ENCODE data around the gene SLC7A1. TPM values are rescaled to one million over a fixed set of nuclear protein-coding genes. Genes with fewer than 3 reads are reported as not detected.

Gene SLC7A1
- total and polyA plus RNA-seq, 4 donors = 6.6 to 53.8 (median 10.5) TPM

GRCh38 chr13:29563941-29564340 is 31.5 kb downstream of the SLC7A1 start:
- no peak for TF ChIP-seq CTCF (IDR thresholded peaks at IDR 0.05; ENCODE audit: control extremely low read depth, extremely low read depth)
- DNase-seq (no peak), ATAC-seq (ENCODE audit: insufficient read depth, low FRiP score) (no peak)
- no peaks in the 10 kb centered on the region for H3K9me3 ChIP-seq (ENCODE audit: control insufficient read depth in 4 of 4, insufficient read depth in 3 of 4, low read length in 3 of 4)
- no peaks in the 10 kb centered on the region for H3K36me3 ChIP-seq (ENCODE audit: control insufficient read depth in 4 of 4, insufficient read depth in 4 of 4, low read length in 4 of 4)
- no peak overlapping the region for H3K4me3 ChIP-seq
- H3K4me1 ChIP-seq (ENCODE audit: control insufficient read depth in 5 of 5, insufficient read depth in 5 of 5, low read length in 5 of 5) = peaks cover 0 to 2% (median 0%) of the 10 kb centered on the region in 5 donors
- no peak overlapping the region for H3K27ac ChIP-seq (ENCODE audit: low read depth in 1 of 2, low read length in 1 of 2)
- no peak overlapping the region for H3K9ac ChIP-seq (ENCODE audit: insufficient read depth in 1 of 2, low read length in 2 of 2)
- H3K27me3 ChIP-seq (ENCODE audit: control insufficient read depth in 3 of 3, insufficient read depth in 3 of 3, low read length in 2 of 3) = peaks cover 0 to 2% (median 0%) of the 10 kb centered on the region in 3 donors
- WGBS, 2 donors = 79 to 84% methylated on average over 6 of the region's 6 CpGs

- Histone ChIP-seq H3K27me3 (ENCODE audit: control insufficient read depth in 3 of 3, insufficient read depth in 3 of 3, low read length in 2 of 3) (peaks cover 0 to 2% (median 0%) of the 10 kb centered on the region in 3 donors), H3K4me3 (no peak overlapping the region), H3K9me3 (ENCODE audit: control insufficient read depth in 4 of 4, insufficient read depth in 3 of 4, low read length in 3 of 4) (no peaks in the 10 kb centered on the region), H3K36me3 (ENCODE audit: control insufficient read depth in 4 of 4, insufficient read depth in 4 of 4, low read length in 4 of 4) (no peaks in the 10 kb centered on the region), H3K27ac (ENCODE audit: low read depth in 1 of 2, low read length in 1 of 2) (no peak overlapping the region), H3K9ac (ENCODE audit: insufficient read depth in 1 of 2, low read length in 2 of 2) (no peak overlapping the region), H3K4me1 (ENCODE audit: control insufficient read depth in 5 of 5, insufficient read depth in 5 of 5, low read length in 5 of 5) (no peaks in the 10 kb centered on the region)
- no peak for TF ChIP-seq CTCF (IDR thresholded peaks at IDR 0.05; ENCODE audit: control extremely low read depth, extremely low read depth)
- ATAC-seq (ENCODE audit: insufficient read depth, low FRiP score) = no peak
- 98% methylated on average over 7 of the region's 7 CpGs for WGBS, 2 donors
- DNase-seq = no peak
Observed at GRCh38 chr13:29562786-29563438, 32.6 kb downstream of the SLC7A1 start.

GRCh38 chr13:29561918-29562317 is 33.6 kb downstream of the SLC7A1 start:
- no peak for DNase-seq
- H3K27me3 ChIP-seq (ENCODE audit: control insufficient read depth in 3 of 3, insufficient read depth in 3 of 3, low read length in 2 of 3) = peaks cover 0 to 2% (median 0%) of the 10 kb centered on the region in 3 donors
- no peak overlapping the region for H3K4me3 ChIP-seq
- no peak overlapping the region for H3K27ac ChIP-seq (ENCODE audit: low read depth in 1 of 2, low read length in 1 of 2)
- no peaks in the 10 kb centered on the region for H3K4me1 ChIP-seq (ENCODE audit: control insufficient read depth in 5 of 5, insufficient read depth in 5 of 5, low read length in 5 of 5)
- ATAC-seq (ENCODE audit: insufficient read depth, low FRiP score) = no peak
- TF ChIP-seq CTCF (IDR thresholded peaks at IDR 0.05; ENCODE audit: control extremely low read depth, extremely low read depth) = no peak
- H3K36me3 ChIP-seq (ENCODE audit: control insufficient read depth in 4 of 4, insufficient read depth in 4 of 4, low read length in 4 of 4) = no peaks in the 10 kb centered on the region
- no peaks in the 10 kb centered on the region for H3K9me3 ChIP-seq (ENCODE audit: control insufficient read depth in 4 of 4, insufficient read depth in 3 of 4, low read length in 3 of 4)
- WGBS, 2 donors = 62 to 70% methylated on average over 6 of the region's 6 CpGs
- H3K9ac ChIP-seq (ENCODE audit: insufficient read depth in 1 of 2, low read length in 2 of 2) = no peak overlapping the region

- Histone ChIP-seq H3K9ac (ENCODE audit: insufficient read depth in 1 of 2, low read length in 2 of 2) (no peak overlapping the region), H3K27me3 (ENCODE audit: control insufficient read depth in 3 of 3, insufficient read depth in 3 of 3, low read length in 2 of 3) (peaks cover 0 to 2% (median 0%) of the 10 kb centered on the region in 3 donors), H3K4me1 (ENCODE audit: control insufficient read depth in 5 of 5, insufficient read depth in 5 of 5, low read length in 5 of 5) (no peaks in the 10 kb centered on the region), H3K27ac (ENCODE audit: low read depth in 1 of 2, low read length in 1 of 2) (no peak overlapping the region), H3K9me3 (ENCODE audit: control insufficient read depth in 4 of 4, insufficient read depth in 3 of 4, low read length in 3 of 4) (no peaks in the 10 kb centered on the region), H3K36me3 (ENCODE audit: control insufficient read depth in 4 of 4, insufficient read depth in 4 of 4, low read length in 4 of 4) (peaks cover 0 to 3% (median 0%) of the 10 kb centered on the region in 4 donors), H3K4me3 (no peak overlapping the region)
- no peak for TF ChIP-seq CTCF (IDR thresholded peaks at IDR 0.05; ENCODE audit: control extremely low read depth, extremely low read depth)
- no peak for ATAC-seq (ENCODE audit: insufficient read depth, low FRiP score)
- 89 to 90% methylated on average over 3 of the region's 3 CpGs for WGBS, 2 donors
- DNase-seq = no peak
Observed at GRCh38 chr13:29556742-29557141, 38.7 kb downstream of the SLC7A1 start.

All from lung (tissue), 12 donors.